ENCODE data around the gene PBX1.

PBX1 gene

DNA sequence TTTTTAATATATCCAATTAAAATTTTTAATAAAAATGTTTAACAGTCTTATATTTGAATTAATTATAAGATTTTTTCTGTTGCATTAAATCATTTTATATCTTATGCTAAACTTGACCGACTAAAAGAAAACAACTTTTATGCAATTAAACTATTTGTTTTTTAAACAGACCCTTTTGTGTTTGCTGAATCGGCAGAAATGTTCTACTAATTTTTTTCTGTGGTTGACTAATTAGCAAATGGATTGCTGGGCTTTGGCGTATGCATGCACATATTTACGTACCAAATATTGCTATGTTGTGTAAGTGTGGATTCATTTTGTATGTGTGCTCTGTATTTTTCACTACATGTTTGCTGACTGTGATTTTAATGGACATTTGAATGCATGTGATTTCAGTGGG lies 174.8 kb downstream of the PBX1 start:
- DNase-seq: no peak

DNA sequence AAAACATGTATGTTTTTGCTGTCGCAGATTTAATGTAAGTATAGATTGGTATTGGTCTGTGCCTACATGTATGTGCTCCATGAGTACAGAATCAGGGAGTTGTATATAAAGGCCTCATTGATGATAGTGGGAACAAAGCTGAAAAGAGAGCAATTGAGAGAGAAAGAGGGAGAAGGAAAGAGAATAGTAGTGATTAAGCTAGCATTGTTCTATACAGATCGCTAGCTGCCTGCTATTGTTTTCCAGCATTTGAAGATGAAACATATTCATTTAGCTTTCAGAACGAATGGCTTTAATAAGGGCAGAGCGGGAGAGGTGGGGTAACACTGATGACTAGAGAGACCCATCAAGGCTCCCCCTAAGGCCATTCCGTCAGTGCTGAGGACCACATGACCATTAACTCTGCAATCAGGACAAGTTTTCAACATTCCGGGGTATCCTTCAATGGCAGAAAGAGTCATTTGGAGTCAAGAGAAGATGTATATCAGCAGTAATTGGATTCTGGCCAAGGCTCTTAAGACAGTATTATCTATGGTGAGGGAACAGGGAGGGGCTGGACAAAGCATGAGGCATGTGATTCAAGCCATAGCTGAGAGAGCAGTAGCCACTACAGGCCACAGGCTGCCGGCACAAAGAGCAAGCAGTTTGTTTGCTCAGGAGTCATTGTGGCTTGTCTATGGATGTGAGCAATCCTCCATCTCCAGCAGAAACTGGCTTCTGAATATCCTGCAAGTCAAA lies 176.5 kb downstream of the PBX1 start:
- DNase-seq: no peak

DNA sequence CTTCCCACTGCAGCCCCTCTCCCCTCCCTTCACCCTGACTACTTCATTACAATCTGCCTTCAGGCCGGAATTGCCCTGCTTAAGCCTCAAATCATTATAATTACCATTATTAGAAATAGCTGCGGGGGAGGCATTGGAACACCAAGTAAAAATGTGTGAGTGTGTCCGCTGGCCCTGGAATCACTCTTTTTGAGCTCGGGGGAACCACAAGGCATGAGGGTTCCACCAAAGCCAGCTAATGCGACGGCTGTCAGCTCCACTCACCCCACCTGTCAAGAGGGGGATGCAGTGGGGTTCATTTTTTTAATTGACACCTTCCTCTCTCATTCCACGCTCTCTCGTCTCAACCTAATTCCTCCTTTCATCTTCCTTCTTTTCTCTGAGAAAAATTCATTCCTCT lies 177.2 kb downstream of the PBX1 start:
- no peak for DNase-seq

DNA sequence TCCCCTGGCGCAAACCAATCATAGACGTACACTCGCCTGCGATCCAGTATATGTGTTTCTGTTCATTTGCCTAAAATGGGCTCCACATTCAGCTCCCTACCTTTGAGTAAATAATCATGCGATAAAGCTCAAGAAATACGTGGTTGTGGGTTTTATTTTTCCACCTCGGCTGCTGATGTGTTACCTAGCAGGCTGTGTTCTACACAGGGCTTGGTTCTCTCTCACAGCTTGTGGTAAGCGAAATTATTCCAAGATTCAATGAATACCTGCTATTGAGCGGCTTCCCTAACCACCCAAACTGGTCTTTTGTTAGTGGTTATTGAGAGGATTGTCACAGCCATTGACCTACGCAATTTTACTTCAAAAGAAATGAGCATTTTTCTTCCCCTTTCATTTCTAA lies 180.2 kb downstream of the PBX1 start:
- DNase-seq: no peak

DNA sequence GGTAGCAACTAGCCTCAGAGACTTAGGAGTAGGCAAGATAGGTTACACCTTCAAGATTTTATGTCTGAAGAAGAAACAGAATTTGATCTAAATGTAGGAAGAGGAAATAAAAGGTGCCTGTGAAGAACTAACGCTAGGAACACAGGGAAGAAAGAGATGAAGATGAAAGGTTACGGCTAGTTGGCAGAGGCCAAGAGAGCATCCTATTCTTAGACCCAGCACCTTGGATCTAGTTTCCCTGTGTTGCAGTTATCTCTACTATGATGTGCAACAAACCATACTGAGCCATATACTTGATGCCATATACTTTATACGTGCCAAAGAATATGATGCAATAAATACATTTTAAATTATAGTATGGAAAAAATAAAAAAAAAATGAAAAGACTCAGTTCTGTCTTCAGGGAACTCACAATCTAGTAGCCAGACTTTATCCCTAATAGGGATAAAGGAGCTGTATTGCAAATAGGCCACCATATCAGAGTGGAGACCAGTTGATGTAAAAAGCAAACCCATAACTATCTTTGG lies 181.1 kb downstream of the PBX1 start:
- DNase-seq: no peak

DNA sequence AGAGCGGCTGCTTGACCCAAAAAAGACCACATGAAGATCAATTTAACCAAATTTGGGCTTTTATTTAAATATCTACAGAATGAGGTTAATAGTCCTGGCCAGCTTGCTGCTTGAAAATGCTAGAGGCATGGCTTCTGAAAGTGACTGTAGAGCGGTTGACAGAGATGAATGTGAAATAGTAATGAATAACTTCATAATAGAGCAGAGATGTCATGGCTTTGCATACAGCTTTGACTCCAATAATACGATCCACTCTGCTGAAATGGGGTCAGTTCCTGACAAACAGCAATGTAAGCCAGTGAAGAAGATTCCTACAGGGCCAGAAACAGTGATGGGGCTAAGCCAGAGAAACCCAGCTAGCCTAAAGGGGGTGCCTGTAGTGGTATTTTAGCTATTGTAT lies 183.8 kb downstream of the PBX1 start:
- no peak for DNase-seq

DNA sequence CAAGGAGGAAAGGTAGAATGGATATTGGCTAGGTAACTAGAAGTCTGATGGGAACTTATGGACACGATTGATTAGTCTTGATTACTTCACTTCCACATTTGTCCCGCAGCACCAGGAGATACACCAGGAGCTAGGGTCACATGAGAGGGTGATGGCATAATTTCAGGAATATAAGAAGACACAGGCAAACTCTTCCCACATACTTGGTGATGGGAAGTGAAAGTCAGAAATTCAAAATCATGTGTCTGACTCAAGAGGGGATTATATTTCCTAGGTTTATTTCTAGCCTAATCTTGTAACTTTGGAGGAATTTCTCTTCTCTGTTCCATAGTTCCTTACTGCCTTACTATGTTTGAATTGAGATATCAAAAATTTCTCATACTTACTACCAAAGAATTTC lies 185.0 kb downstream of the PBX1 start:
- no peak for DNase-seq

DNA sequence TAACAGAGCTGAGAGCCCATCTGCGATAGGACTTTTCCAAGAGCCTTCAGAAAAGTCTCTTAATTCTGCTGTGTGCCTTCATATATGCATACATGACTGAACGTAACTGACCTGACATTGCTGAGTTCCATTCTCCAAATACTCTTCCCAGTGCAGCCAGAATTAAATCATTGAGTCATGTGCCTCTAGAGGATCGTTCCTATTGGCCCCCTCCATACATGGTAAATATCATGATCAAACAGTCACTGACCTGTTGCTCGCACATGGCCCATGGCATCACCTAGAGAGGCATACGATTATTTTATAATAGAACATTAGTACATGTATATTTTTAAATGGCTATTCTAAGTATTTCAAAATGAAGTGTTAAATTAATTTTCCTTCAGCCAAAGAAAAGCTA lies 186.8 kb downstream of the PBX1 start:
- no peak for DNase-seq

DNA sequence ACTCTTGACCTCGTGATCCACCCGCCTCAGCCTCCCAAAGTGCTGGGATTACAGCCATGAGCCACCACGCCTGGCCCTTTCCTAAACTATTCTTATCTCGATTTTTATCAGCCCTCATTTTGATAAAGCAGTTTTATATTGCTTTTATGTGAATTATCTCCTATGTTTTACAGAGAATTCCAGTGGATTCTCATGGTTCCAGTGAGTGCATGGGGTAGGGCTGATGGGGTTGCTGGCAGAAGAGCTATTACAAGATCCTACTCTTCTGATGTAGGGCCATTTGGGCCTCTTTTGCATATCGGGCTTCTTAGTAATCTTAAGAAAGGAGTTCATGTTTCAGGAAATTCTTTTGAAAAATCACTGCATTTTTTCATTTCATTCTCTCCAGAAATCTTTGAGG lies 187.6 kb downstream of the PBX1 start:
- no peak for DNase-seq

DNA sequence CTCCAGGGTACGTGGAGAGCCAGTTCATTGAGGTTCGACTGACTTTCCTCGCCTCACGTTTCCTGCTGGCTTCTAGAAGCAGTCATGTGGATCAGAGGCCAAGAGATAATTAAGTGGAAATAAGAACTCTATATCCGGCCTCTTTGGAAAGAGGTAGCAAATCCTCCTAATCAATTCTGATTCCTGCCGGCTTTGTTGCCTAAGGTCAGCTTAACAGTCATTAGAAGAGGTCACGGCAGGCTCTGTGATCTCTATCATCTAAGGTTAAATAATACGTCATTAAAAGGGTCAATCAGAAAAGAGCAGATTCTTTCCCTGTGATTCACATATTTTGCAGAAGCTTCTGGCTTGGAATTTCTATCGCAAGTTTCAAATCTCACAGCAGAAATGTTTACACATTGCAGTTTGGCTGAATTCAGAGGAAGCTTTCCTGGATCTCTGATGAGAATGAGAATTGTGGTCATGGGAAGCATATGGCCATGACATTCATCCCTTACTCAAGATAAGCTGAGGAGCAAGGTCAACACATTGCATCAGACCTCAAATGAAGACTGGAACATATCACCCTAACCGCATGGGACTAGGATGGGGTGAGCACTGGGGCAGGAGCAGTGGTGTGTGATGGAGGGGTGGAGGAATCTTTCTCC lies 189.4 kb downstream of the PBX1 start:
- no peak for DNase-seq

DNA sequence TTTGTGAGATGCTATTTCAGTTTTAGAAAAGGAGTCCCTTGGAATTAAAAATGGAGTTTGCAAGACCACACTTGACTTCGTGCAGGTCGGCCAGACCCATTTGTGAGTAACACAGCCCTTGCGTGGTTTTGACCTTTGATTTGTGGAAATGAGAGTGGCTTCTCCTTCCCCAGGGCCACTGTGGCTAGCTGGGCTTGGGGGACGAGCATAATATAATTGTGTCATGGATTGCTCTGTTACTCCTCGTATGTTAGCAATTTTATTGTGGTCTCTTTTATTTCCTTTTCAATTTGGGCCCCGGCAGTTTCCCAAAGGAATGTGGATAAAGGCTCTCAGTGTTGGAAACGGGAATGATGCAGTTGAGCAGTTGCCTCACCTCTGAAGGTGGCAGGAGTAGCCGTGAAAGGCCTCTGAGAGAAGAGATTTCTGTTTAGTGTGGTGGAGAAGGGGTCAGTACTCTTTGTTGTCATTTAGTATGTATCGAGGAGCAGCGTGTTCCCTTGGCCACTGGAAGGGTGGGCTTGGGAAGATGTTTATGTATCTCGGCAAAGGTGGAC lies 194.6 kb downstream of the PBX1 start:
- no peak for DNase-seq

DNA sequence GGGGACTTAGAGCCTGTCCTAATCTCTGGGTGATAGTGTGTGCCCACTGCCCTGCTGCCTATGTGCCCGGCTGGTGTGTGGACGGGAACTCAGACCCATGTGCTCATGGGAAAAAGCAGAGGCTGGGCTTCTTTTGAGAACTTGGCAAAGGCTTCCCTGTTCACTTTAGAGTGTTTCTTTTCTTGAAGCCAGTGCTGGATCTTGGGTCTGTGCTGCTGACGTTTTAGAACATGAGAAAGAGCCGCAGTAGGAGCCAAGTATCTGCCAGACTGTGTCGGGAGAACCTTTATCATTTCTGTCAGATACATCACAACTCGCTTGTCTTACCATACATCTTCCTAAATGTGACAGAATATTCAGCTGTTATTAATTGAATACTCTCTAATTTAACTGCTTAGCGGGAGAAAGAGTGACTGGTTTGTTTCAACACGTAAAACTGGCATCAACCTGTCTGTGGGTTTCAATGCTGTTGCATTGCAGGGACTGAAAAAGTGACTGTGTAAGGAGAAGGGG lies 195.2 kb downstream of the PBX1 start:
- peak; percentile 89 for DNase-seq

DNA sequence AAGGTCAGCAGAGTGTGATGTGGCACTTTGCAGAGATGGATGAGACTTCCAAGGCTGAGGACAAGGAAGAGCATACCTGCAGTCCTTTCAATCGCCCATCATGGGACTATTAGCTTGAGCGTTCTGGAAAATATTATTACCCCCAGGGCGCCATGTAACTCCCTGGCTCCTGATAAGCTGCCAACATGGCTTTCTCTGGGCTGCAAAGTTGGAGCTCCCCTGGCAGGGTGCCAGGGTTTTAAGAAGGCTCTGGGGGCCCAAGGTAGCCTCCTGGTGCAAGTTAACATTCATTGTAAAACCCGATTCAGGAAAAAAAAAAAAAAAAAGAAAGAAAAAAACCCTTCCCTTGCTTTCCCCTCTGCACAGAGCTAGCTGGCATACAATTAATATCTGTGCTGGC lies 196.7 kb downstream of the PBX1 start:
- peak; percentile 87 for DNase-seq

DNA sequence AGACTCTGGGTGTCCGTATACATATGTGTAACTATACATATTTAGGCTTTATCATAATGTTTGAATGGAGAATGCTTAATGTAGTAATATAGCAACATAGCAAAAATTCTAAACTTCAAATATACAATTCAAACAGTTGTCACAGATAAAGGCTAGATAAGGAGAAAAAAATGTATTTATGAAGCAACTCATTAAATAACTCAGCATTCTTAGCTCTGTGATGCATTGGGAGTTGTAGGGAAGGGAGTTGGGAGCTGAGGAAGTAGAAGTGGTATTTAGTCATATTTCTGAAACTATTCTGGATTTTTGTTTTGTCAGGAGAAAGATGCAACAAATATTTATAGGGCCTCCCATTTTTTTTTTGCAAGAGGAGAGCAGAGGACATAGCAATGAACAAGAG lies 197.8 kb downstream of the PBX1 start:
- DNase-seq: no peak

DNA sequence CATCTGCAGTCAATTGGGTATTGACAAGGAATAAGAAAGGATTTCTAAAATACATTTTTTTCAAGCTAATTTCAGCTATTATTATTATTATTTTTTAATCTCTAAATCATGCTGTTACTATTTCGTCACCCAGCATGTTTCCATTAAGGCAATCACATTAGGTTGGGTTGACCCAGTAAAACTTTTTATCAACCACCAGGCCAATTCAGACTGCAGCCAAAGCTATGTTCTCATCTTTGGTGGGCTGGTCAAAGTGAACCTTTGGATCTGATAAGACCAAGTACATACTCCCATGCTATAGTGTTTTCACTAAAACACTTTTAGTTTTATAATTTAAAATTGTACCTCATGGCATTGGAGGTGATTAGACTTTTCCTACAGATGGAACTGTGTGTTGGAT lies 198.6 kb downstream of the PBX1 start:
- no peak for DNase-seq

DNA sequence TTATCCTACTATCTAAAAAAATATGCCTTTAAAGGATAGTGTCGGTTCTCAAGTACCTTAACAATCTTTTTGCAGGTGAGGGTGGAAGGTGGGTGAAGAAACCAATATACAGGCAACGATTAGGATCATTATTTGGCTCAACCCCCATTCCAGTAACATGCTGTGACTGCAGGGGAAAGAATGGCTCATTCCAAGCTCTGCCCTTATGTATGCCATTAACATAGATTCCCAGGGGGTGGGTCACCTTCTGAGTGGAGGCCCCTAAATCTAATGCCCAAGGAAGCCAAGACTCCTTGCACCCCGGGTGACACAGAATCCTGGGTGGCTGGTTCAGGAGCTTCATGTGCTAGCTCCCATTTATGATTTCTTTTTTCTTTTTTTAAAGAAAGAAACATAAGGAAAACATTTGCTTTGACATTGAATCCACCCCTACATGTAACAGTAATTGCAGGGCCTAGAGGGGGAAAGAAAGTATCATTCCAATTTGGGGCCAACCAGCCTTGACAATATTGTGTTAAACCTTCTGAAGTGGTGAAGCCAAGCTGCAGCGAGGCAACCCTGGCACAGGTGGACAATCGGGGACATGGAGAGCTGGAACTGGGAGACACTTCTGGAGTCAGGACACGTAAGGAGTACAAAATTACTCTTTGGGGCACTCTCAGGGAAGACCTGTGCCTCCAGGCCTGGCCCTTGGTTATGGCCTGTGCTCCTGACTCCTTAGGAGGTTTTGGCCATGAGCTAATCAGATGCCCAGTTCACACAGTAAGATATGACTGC lies 200.3 kb downstream of the PBX1 start:
- no peak for DNase-seq

DNA sequence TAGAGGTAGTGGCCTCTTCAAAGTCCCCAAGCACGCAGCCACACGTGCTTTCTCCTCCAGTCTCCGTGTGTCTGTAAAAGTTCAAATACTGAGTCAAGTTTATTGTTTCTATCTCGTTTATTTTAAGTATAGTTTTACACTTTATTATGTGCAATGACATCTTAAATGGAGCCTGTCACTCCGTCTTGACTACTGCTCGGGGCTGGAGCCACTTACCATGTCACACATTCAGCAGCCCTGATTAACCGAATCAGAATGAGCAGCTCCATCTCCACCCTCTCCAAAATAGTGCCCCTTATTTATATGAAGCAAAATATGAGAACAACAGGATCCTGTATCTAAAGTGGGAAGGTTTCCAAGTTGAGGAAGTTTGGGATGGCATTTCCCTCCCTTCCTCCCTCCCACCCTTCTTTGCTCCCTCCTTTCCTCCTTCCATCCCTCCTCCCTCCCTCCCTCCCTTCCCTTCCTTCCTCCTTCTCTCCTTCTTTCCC lies 201.0 kb downstream of the PBX1 start:
- DNase-seq: peak; percentile 24

DNA sequence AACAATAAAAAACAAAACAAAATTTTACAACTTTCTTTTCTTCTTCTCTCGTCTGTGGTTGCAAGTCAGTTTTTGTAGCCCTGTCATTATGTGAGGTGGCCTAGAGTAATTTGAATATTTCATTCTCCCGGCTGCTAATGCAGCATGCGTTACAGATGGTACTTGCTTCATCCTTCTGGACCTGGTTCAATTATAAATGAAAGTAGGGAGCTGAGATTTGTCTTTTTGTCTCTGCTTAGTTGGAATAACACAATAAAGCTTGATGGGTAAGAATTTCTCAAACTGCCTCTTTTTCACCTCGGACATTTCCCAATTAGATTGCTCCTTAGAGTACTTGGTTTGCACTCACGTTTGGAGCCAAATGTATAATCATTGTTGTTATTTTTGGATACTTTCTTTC lies 201.6 kb downstream of the PBX1 start:
- peak; percentile 53 for DNase-seq

DNA sequence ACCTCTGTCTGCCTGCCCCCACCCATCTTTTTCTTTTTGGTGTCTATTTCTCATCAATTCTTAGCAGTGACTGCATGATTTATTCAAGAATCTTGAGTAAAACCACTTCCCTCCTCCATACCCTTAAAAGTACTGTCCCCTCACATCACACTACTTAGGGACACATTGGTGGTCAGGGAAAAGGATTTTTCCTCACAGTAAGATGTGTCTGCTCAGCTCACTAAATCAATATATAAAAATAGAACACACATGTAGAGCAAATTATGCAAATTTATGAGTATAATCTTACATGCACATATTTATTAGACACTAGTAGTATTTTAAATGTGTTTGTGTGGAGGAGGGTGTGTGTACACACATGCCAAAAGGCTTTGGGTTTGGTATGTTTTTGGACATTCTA lies 202.0 kb downstream of the PBX1 start:
- no peak for DNase-seq

DNA sequence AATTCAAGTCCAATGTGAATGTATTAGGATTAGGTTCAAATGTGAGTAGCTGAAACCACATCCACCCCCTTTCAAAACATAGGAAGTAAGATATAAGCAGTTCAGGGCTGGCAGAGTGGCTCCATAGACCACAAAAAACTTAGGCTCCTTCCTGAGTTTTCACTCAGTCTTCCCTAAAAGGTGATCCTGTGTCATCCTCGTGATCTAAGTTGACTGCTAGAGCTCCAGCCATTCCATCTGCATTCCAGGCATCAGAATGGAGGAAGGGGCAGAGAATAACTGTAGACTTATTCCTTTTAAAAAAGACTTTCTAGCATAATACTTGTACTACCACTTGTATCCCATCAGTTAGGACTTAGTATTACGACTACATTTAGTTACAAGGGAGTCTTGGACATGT lies 204.1 kb downstream of the PBX1 start:
- no peak for DNase-seq

DNA sequence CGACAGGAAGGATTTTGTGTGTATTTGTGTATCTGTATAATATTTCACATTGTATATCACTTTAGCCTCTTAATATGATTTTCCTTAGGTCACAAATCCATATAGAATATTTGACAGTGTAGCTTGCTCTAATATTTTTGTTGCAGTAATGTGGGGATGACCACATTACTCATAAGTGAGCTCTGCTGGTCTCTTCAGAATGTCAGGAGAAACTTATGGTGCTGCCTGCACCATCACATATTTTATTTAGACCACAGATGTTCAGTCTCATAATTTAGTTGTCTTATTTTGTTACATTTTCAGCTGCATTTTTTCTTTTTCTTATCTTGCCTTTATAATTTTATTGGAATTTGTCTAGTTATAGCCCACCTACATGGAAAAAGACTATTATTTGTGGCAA lies 205.3 kb downstream of the PBX1 start:
- DNase-seq: no peak

DNA sequence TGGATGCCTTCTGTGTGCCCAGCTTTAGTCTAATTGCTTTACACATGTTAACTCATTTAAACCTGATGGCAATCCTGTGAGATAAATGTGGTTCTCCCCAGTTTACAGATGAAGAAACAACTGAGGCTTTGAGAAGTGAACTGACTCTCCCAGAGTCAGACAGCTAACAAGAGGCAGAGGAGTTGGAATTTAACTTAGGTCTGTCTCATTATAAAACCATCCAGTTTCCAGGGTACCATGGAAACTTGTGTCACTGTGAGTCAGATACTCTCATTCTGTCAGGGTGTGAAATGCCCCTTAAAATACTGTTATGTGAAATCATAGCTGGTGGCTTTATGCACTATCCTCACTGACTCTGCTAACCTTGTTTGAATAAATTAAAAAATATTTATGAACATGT lies 206.6 kb downstream of the PBX1 start:
- DNase-seq: peak; percentile 54

Data from NCI-H446 treated with DMSO at 0.1 percent for 48 hours (cell line).